GM18519 (cell line): ENCODE measurements around the gene LPP.

Source experiments
- ATAC-seq: cut with Tn5 transposase; IDR thresholded peaks from one replicate; pipeline ENCODE4 v1.9.1; 2021; ENCODE audit warnings: mild to moderate bottlenecking, moderate library complexity; ENCODE audit not compliant: unreplicated experiment, low FRiP score

LPP gene

GRCh38 chr3:188939814-188940572 is 786.0 kb downstream of the LPP start:
- ATAC-seq = no peak
